Measurements from ENCODE around the gene DIP2C.

Gene DIP2C

GRCh38 chr10:566241-566885 lies 123.1 kb downstream of the DIP2C start:
- no peak for DNase-seq

- DNase-seq = no peak
Observed at GRCh38 chr10:565676-566075, 123.8 kb downstream of the DIP2C start.

DNA sequence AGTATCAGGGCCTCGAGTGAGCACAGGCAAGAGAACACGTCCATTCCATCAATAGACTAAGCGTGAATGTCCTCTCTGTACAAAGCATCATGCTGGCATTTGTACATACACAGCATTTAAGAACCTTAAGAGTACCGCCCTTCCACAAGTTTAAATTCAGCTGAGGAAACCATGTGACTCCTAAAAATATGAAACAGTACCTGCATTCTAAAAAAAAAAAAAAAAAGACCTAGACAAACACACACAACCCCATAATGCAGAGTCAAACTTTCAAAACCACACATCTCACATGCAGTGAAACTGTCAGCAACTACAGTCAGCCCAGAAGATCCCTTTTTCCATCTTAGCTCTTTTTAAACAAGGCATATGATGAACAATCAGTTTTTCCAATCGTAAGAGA lies 124.3 kb downstream of the DIP2C start:
- DNase-seq = no peak

DNA sequence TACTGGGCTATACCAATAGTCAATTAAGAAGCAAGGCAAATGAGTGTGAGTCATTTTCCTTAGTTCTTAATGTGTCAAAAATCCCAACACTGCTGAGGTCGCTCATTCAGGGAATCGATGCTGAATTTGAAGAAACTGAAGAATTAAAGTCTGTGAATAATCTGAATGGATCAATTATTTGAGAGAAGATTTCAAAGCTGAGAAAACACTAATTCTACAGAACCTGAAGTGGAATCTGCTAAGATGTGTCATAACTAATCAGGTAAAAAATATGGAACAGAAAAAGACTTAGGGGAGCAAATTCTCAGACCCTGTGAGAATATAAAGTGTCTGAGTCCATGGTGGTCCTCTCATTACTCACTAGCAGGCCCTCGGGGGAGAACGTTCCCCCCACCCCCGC lies 125.6 kb downstream of the DIP2C start:
- no peak for DNase-seq

GRCh38 chr10:562142-562541 lies 127.3 kb downstream of the DIP2C start:
- DNase-seq = no peak

GRCh38 chr10:561721-562120 lies 127.7 kb downstream of the DIP2C start:
- DNase-seq = no peak

- DNase-seq = no peak
Observed at GRCh38 chr10:560314-560992, 129.0 kb downstream of the DIP2C start.

- DNase-seq = no peak
Observed at GRCh38 chr10:559767-560047, 129.8 kb downstream of the DIP2C start.

GRCh38 chr10:558891-559766 lies 130.3 kb downstream of the DIP2C start:
- DNase-seq = no peak

DNA sequence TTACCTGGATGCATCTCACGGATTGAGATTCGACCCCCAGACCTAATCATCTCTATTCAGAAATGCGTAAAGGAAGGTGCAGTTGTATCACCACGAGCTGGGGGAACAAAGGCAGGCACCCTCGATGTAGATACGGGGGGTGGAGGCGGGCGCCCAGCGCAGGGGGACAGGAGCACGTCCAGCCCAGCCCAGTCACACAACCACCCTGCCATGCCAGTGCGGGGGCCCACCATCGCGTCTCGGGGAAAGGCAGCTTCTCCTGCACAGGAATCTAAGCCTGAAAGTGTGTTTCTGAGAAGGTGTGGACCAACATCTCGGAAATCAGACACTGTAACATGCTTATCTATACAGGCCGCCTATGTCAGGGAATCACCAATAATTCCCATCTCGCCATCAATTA lies 131.1 kb downstream of the DIP2C start:
- no peak for DNase-seq

- peak; percentile 43 for DNase-seq
Observed at GRCh38 chr10:557792-558328, 131.6 kb downstream of the DIP2C start.

GRCh38 chr10:556971-557637 lies 132.4 kb downstream of the DIP2C start:
- no peak for DNase-seq

GRCh38 chr10:555682-556350 lies 133.7 kb downstream of the DIP2C start:
- no peak for DNase-seq

- DNase-seq = no peak
Observed at GRCh38 chr10:555281-555680, 134.2 kb downstream of the DIP2C start.

- no peak for DNase-seq
Observed at GRCh38 chr10:554182-554848, 135.2 kb downstream of the DIP2C start.

- DNase-seq = no peak
Observed at GRCh38 chr10:553233-553632, 136.2 kb downstream of the DIP2C start.

GRCh38 chr10:552679-553078 lies 136.8 kb downstream of the DIP2C start:
- no peak for DNase-seq

- no peak for DNase-seq
Observed at GRCh38 chr10:551373-552252, 137.9 kb downstream of the DIP2C start.

DNA sequence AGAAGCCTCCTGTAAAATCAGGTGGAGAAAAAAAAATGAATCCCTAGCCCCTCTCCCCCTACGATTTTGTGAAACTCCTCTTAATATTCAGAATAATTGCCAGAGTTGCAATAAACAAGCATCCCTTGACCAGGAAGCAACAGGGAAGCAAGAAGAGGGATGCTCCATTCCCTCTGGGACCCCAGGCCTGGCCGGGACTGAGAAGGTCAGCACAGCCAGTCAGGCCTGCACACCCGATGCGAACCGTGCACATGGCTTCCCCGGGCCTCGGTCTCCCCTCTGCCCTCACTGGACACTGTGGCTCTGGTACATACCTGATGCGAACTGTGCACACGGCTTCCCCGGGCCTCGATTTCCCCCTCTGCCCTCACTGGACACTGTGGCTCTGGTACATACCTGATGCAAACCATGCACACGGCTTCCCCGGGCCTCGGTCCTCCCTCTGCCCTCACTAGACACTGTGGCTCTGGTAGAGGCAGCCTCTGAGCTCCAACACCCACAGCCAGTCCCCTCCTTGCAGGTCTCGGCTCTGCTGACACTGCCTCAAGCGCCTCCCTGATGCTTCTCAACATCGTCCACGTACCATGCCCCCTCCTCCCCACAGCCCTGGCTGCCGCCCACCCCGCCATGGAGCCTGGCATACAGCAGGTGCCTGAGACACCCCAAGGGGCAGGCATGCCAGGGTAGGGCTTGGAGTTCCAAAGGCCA lies 138.6 kb downstream of the DIP2C start:
- no peak for DNase-seq

- no peak for DNase-seq
Observed at GRCh38 chr10:549391-549790, 140.1 kb downstream of the DIP2C start.
